8988T (cell line): Measurements from ENCODE around the gene PDGFD.

Experiments
- DNase-seq: peaks from one replicate; pipeline ENCODE4 v3.0.0; 2011

Gene PDGFD

DNA sequence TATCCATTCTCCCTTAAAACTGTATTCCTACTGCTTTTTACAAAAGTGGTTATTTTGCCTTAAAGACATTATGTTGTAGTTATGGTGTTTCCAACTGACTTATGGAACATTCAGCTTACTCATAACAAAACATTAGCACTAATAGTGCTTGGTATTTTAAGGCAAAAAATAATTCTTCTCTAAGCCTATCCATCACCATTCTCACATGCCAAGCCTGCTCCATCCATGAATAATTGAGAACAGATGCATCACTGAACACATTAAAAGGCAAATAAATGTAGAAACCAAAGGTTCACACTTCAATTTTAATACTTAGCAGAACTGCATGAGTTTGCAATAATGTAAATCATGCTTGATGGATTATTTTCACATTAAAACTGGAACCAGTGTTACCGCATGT is 169.9 kb downstream of the PDGFD start:
- no peak for DNase-seq

DNA sequence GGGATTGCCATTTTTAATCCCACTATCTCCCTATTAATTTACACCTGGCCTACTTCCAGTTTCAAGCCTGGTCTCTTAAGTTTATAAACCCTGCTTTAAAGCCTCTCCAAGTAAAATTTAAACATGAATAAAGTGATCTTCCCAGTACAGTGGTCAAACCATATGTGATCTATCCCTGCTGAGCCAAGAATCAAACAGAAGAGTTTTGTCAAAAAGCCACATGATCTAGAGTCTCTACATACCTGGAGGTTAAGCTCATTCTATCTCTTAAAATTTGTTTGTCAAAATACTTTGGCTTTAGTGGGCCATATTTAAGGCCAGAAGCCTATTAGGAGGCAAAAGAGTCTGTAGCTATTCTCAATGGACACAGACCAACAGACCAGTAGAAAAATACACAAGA is 170.4 kb downstream of the PDGFD start:
- DNase-seq = no peak

- no peak for DNase-seq
These were observed 175.4 kb downstream of the PDGFD start for GRCh38 chr11:103988595-103988969.

DNA sequence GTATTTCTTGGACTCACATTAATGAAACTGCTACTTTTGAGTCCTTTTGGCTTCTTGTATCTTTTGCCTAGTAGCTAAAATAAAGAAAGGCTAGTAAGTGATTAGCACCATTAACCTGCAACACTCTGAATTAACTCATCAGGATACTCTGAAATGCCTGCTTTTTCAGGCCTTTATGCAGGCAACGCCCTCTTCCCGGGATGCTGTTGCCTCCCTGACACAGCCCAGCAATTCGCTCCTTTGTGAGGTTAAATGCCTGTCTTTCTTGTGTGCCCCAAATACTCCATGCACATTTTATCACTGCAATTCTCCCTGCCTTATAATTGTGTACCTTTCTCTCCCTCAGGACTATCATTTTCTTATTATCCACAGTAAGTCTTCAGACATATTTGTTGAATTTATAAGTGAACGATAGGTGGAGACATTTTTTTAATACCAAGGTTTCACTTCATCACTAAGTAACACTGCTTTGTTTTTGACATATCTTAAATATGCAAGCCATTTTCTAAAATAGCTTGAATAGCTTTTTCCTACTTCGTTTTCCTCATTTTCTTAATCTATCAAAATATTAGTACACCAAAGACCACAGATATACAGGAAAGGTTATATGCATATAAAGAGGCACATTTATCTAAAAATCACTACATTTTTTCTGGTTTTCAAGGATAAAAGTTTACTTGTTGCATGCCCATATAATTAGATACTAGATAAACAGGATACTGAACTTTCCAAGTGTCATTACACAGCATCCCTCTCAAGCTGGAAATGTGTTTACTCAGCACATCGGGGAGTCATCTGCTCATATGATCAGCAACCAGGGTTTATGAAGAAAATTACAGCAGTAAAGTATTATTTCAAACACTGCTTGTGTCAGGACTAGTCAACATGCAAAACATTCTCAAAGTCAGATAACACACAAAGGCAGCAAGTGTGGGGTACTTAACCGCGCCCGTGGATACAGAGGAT is 176.0 kb downstream of the PDGFD start:
- DNase-seq = no peak

DNA sequence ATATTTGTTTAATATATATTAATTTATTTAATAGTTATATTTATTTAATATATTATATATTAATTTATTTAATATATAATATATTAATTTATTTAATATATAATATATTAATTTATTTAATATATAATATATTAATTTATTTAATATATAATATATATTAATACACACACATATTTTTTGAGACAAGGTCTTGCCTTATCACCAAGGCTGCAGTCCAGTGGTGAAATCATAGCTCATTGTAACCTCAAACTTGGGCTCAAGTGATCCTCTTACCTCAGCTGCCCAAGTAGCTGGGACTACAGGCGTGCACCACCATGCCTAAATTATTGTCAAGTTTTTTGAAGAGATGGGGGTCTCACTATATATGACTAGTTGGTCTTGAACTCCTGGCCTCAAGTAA is 178.9 kb downstream of the PDGFD start:
- no peak for DNase-seq

DNA sequence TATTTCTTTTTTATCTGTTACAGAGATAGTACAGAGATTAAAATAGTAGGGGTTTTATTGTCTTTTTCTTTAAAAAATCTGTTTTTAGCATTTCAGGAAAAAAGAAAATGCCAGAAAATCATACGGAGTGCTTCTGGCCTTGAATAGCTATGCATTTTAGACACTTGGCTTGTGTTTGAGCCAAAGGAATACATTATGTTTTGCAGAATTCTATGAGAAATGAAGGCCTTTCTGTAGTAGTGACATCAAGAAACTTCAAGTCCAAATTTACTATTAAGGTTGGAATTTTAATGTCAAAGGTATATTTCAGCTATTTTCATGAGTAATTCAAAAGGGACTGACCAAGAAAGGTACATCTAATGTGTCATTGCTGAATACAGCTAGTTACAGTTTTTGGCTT is 183.8 kb downstream of the PDGFD start:
- no peak for DNase-seq

DNA sequence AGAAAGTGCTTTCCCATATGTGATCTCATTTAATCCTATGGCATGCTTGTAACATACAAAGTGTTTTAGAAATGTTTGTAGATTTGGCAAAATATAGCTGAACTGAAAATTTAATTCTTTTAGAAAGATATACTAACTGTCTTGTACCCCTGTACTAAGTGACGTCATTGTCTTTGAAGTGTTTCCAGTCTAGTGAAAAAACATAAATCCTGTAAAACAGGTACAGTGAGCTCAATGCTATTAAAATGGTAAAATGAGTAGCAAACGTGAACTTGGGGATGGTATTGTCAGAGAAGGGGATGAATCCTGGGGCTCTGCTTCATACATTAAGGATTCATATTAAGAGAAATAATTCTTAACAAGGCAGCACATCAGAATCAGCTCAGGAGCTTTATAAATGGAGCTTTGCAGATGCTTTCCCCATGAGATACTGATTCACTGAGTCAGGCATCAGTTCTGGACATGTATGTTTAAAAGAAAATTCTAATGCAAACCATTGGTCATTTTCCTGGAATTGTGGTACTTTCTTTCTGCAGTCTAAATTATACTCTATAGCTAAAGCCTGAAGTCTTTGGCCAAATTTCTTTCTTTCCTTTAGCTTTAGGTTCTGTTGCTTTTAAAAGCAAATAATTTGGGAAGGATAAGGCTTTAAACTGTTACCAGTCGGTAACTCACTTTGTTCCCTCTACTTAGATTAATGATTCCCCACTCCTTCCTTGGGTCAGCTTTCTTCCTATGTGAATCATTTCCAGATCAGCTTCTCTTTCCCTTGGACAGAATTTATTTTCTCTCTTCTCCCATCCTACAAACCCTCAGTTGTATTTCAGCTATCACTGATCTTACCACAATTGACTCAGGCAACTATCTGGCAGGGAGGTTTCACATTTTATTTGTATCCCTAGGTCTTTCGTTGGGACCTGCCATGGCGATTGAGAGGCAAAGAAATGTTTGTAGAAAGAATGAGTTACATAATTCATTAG is 185.0 kb downstream of the PDGFD start:
- no peak for DNase-seq

DNA sequence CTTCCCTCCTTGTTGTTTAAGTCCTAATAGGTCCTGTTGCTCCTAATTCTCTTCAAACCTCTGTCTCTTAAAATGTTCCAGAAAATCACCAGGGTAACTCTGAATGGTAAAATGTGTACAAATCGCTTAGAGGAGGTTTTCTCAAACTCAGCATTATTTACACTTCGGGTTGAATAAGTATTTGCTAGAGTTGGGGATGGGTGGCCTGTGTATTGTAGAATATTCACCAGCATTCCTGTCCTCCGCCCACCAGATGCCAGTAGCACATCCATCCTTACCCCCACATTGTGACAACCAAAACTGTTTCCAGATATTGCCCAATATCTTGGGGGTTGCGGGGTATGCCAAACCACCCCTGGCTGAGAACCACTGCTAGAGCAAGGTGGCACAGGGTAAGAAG is 191.9 kb downstream of the PDGFD start:
- DNase-seq = no peak

- no peak for DNase-seq
These were observed 193.2 kb downstream of the PDGFD start for GRCh38 chr11:103970701-103971249.

GRCh38 chr11:103968685-103969084 is 195.3 kb downstream of the PDGFD start:
- DNase-seq = no peak

DNA sequence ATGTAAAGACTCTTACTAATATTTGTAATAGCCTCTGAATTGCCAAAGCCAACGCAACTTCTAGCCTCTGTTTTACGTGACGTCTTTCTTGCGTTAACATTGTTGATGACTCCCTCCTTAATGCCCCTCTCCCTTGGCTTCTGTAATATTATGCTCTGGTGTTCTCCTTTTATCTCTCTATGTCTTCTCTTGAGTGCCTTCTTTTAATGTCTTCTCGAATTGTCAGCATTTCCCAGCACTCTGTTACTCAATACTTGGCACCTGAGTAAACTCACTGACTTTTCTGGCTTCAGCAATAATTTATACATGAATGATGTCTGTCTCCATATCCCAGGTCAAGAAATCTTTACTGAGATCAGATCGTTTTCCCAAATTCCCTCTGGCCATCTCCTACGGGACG is 196.0 kb downstream of the PDGFD start:
- no peak for DNase-seq

- DNase-seq = no peak
These were observed 199.6 kb downstream of the PDGFD start for GRCh38 chr11:103964390-103964789.

DNA sequence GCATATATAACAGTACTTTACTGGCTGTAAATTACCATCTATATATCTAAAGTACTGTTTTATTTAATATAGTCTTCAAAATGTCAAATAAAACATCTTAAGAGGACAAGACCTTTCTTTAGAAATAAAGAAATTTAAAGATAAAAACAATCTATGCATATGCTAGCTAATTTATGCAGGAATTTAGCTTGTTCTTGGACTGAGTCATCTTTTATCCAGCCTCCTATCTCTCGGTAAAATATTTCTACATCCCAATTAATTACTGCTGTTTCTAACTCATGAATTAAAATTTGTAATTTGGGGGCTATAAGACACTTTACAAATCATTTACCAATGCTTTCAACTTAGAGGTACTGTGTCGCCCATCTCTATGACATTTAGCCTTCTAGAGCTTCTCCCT is 200.3 kb downstream of the PDGFD start:
- DNase-seq = no peak

DNA sequence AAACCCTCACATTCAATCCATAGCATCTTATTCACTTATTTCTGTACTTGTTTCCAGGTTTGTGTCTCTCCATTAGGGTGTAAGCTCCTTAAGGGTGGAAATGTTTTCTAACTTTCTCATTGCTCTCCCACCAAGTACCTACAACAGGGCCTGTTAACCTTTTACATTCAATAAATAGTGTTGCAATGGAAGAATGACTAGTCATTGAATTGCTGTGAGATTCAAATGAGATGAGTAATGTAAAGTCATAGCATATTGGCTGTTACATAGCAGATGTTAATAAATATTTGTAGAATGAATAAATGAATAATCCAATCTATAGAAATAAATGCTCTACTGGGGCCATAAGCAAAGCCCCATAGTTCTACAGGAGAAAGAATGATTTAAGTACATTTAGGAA is 202.9 kb downstream of the PDGFD start:
- DNase-seq = no peak

DNA sequence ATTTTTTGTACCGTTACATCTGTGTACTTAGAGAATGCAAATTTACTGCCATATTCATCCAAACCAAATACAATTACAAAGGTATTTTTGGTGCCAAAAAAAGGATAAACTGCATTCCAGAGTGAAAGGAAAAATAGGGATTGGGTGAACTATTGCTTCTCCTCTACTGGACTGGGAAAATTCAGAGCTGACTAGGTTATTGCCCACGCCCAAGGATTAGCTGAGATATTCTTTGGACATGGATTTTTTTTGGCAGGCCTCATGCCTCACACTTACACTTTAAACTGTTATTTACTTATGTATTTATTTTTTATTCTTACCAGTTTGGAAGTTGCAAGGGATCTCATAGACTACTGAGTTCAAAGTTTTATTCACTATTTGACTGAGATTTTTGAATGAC is 203.8 kb downstream of the PDGFD start:
- no peak for DNase-seq

GRCh38 chr11:103959279-103959942 is 204.5 kb downstream of the PDGFD start:
- no peak for DNase-seq

DNA sequence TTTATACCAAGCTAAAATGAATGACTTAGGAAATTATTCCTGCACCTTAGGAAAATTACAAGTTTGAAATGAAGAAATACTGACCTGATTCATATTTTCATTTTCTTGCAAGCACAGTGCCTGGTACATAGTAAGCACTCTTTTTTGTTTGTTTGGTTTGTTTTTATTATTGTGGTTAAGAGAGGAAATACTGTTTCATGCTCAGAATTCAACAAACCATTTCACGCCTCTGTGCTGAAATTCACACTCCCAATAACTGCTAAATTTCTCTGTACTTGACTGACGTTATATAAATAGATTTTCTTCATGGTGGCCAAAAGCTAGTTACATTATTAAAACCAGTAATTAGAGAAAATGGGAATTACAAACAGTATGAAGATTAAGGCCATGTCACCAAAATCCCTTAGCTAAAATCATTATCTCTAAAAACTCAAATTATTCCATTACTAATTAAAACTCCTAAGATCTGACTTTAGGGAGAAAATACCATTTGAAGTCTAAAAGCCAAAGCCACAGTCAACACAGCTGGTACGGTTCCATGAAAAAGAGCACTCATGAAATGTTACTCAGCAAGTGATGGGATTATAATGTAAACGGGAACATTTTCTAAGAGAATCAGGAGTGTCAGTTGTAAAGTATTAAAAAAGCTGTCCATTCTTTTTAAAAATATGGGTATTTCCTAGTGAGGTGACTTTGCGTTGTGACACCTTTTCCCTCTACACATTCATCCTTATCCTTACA is 205.3 kb downstream of the PDGFD start:
- DNase-seq = no peak

GRCh38 chr11:103953797-103954486 is 210.0 kb downstream of the PDGFD start:
- no peak for DNase-seq

DNA sequence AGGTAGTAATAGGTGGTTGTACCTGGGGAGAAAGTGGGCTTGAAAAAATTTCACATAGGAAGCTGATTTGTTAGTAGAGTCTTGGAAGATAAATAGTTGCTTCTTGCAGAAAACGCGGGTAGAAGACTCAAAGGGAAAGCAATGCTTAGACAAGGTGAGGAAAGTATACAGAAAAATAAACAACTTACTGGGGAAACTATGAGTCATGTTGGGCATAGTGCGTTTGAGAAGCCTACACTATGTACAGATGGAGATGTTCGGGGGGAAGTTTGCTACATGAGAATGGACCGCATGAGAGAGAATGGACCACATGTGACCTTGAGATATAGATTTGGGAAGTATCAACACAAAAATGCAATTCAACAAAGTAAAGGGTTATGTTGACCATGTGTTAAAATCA is 214.2 kb downstream of the PDGFD start:
- no peak for DNase-seq

DNA sequence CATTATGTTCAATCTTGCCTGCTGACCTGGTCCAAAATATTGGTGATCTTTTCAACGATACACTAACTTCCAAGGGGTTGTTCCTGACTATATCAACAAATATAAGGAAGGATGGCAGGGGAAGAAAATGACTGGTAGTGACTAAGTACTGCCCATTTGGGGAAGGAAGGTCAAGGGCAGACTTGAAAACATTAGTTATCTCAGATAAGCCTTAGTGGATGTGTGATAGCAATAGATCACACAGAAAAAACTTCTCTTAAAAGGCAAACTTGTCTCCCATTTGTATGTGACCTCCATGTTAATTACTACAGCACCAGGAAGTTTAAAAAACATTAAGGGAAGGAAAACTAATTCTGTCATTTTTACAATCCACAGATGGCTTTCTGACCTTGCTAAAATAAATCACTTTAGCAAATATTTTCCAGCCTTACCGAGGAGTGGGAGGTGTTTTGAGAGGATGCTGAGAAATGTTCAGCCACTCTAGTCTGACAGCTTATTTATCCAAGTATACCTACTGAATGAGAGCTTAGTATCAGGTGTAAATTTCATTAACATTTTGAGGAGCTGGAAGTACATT is 215.7 kb downstream of the PDGFD start:
- no peak for DNase-seq

- DNase-seq = no peak
These were observed 216.4 kb downstream of the PDGFD start for GRCh38 chr11:103947546-103947919.
